GM12878 (cell line): ENCODE data around the gene LRP2BP. TPM values are rescaled to one million over a fixed set of nuclear protein-coding genes. Genes with fewer than 3 reads are reported as not detected.

Source experiments
- CREM ChIP-seq: IDR thresholded peaks from 2 replicates; pipeline ENCODE4 v1.6.1; 2014; ENCODE audit warnings: antibody characterized with exemption, low read depth
- EED ChIP-seq: sonication (generic); IDR thresholded peaks from 2 replicates; pipeline ENCODE4 v1.6.1; 2016; ENCODE audit warnings: antibody characterized with exemption, low read depth
- FOXM1 ChIP-seq: IDR thresholded peaks from 2 replicates; pipeline ENCODE4 v1.6.1; 2012; ENCODE audit warnings: low read depth, mild to moderate bottlenecking, inconsistent platforms, low read length, moderate library complexity
- HDAC6 ChIP-seq: fragments of 200-600 bp; sonication (generic); IDR thresholded peaks from one replicate; pipeline ENCODE4 v1.8.0; 2017; ENCODE audit warnings: antibody characterized with exemption; ENCODE audit not compliant: unreplicated experiment
- KLF5 ChIP-seq: fragments of 450-650 bp; IDR thresholded peaks from 2 replicates; pipeline ENCODE4 v1.6.1; 2014; ENCODE audit warnings: mild to moderate bottlenecking; ENCODE audit not compliant: partially characterized antibody
- MYC ChIP-seq: IDR thresholded peaks from 2 replicates; pipeline ENCODE4 v1.6.1; 2011; ENCODE audit warnings: mild to moderate bottlenecking, low read length, moderate library complexity, inconsistent platforms; ENCODE audit not compliant: insufficient read depth, insufficient replicate concordance, insufficient read length, severe bottlenecking
- NFYB ChIP-seq: IDR thresholded peaks from 2 replicates; pipeline ENCODE4 v1.6.1; 2011; ENCODE audit warnings: low read depth, mild to moderate bottlenecking, low read length, improper control_type of control experiment, moderate library complexity; ENCODE audit not compliant: insufficient read depth
- PAX5 ChIP-seq: IDR thresholded peaks from 2 replicates; pipeline ENCODE4 v1.6.1; 2011; ENCODE audit warnings: low read depth, low read length, borderline replicate concordance
- PAX8 ChIP-seq: fragments of 450-650 bp; IDR thresholded peaks from 2 replicates; pipeline ENCODE4 v1.6.1; 2017; ENCODE audit warnings: mild to moderate bottlenecking, moderate library complexity
- POLR2AphosphoS5 ChIP-seq: IDR thresholded peaks from 2 replicates; pipeline ENCODE4 v1.6.1; 2011; ENCODE audit warnings: mild to moderate bottlenecking, low read length, inconsistent platforms
- polyA plus RNA-seq, 11 experiments: library from polyadenylated mRNA; depleted of rRNA in 4 of 11; unstranded in 6 of 11; stranded (reverse) in 5 of 11; fragments of >200 nt; fragmentation: Nextera tagmentation in 4 of 11; fragmentation: Illumina TruSeq in 1 of 11; extraction: Ambion mirVana in 4 of 11; extraction: Trizol in 1 of 11; gene quantifications; 1 replicate in 1 of 11; 2 replicates in 10 of 11; pipeline versions ENCODE4 v1.2.1 to v1.2.3, GENCODE V29; 2011 to 2016; ENCODE audit warnings: inconsistent platforms in 2 of 11, missing spikeins in 2 of 11, low read depth in 1 of 11
- total RNA-seq, 4 experiments: library from RNA; depleted of rRNA in 3 of 4; stranded (reverse); fragments of >200 nt in 3 of 4; fragmentation: Illumina TruSeq in 1 of 4; extraction: Trizol in 1 of 4; gene quantifications; 2 replicates each; pipeline versions ENCODE4 v1.2.1 to v1.2.3, GENCODE V29; 2013 to 2021
- TF ChIP-seq, protein P1 (sequence below): IDR thresholded peaks from 2 replicates; pipeline ENCODE4 v1.6.1; 2012; ENCODE audit warnings: low read depth, low read length, improper control_type of control experiment
- TF ChIP-seq, protein P2 (sequence below): fragments of 450-650 bp; IDR thresholded peaks from 2 replicates; pipeline ENCODE4 v1.6.1; 2016; ENCODE audit warnings: mild to moderate bottlenecking
- TF ChIP-seq, protein P3 (sequence below): fragments of 450-650 bp; IDR thresholded peaks from 2 replicates; pipeline ENCODE4 v1.6.1; 2016; ENCODE audit warnings: mild to moderate bottlenecking
- TF ChIP-seq, protein P4 (sequence below): fragments of 450-650 bp; IDR thresholded peaks from 2 replicates; pipeline ENCODE4 v1.6.1; 2017; ENCODE audit warnings: mild to moderate bottlenecking, moderate library complexity
- TF ChIP-seq, protein P5 (sequence below), 3 experiments: IDR thresholded peaks in 2 of 3; conservative IDR thresholded peaks in 1 of 3; 2 replicates each; pipeline ENCODE4 v1.5.1; 2011; ENCODE audit warnings: low read depth in 3 of 3, low read length in 3 of 3, mild to moderate bottlenecking in 3 of 3, control low read depth in 2 of 3, moderate library complexity in 2 of 3, inconsistent platforms in 1 of 3, mixed read lengths in 1 of 3; ENCODE audit not compliant: control insufficient read depth in 2 of 3, insufficient read depth in 1 of 3; ENCODE audit errors: extremely low read depth in 1 of 3
- TF ChIP-seq, protein P6 (sequence below): IDR thresholded peaks from 2 replicates; pipeline ENCODE4 v1.6.1; 2011; ENCODE audit warnings: mild to moderate bottlenecking, low read depth, low read length, moderate library complexity; ENCODE audit not compliant: insufficient replicate concordance

Gene LRP2BP
- total and polyA plus RNA-seq, 10 of the 15 experiments (the other 5 are each of a cell fraction or from before 2014, with no cell fraction given): 0.27 to 5.2 (median 1.0) TPM

DNA sequence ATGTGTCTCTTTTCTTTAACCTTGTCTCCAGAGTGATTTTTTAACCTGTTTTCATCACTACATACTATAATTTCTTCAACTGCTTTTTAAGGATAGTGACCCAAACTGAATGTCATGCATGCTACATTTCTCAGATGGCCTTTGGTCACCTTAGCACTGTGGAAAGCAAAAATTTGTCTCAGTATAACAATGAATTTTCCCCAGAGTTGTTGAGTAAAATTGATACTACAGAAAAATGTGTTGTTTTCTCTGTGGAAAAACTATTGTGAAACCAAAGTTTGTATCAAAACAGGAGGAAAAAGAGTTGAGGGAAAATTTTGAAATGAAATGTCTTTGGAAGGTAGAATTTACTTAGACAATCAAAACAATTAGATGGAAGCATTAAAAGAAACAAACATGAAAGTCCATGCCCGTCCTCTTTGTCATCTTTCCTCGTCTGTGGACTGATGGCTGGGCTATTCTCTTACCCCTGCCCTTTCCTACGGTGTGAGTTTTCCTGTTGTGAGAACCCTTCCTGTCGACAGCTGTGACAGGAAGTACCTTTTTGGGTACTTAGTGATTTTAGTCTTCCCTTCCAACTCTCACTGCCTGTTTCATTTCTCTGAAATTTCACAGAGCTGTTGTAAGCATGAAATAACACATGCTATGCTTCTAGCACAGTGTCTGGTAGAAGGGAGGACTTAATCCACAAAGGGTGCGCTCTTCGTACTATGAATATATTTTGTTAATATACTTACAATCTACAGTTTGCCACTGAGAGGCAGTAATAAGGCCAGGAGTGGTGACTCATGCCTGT, 50.8 kb downstream of the LRP2BP start (continued):
- TF ChIP-seq, protein P1, sequence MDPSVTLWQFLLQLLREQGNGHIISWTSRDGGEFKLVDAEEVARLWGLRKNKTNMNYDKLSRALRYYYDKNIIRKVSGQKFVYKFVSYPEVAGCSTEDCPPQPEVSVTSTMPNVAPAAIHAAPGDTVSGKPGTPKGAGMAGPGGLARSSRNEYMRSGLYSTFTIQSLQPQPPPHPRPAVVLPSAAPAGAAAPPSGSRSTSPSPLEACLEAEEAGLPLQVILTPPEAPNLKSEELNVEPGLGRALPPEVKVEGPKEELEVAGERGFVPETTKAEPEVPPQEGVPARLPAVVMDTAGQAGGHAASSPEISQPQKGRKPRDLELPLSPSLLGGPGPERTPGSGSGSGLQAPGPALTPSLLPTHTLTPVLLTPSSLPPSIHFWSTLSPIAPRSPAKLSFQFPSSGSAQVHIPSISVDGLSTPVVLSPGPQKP: peak; percentile 76
- TF ChIP-seq, protein P2, sequence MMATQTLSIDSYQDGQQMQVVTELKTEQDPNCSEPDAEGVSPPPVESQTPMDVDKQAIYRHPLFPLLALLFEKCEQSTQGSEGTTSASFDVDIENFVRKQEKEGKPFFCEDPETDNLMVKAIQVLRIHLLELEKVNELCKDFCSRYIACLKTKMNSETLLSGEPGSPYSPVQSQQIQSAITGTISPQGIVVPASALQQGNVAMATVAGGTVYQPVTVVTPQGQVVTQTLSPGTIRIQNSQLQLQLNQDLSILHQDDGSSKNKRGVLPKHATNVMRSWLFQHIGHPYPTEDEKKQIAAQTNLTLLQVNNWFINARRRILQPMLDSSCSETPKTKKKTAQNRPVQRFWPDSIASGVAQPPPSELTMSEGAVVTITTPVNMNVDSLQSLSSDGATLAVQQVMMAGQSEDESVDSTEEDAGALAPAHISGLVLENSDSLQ: peak; percentile 11; the same call in 1 of the 2 replicates
- TF ChIP-seq PAX8: no peak
- TF ChIP-seq, protein P3, sequence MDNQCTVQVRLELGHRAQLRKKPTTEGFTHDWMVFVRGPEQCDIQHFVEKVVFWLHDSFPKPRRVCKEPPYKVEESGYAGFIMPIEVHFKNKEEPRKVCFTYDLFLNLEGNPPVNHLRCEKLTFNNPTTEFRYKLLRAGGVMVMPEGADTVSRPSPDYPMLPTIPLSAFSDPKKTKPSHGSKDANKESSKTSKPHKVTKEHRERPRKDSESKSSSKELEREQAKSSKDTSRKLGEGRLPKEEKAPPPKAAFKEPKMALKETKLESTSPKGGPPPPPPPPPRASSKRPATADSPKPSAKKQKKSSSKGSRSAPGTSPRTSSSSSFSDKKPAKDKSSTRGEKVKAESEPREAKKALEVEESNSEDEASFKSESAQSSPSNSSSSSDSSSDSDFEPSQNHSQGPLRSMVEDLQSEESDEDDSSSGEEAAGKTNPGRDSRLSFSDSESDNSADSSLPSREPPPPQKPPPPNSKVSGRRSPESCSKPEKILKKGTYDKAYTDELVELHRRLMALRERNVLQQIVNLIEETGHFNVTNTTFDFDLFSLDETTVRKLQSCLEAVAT: no peak
- TF ChIP-seq, protein P4, sequence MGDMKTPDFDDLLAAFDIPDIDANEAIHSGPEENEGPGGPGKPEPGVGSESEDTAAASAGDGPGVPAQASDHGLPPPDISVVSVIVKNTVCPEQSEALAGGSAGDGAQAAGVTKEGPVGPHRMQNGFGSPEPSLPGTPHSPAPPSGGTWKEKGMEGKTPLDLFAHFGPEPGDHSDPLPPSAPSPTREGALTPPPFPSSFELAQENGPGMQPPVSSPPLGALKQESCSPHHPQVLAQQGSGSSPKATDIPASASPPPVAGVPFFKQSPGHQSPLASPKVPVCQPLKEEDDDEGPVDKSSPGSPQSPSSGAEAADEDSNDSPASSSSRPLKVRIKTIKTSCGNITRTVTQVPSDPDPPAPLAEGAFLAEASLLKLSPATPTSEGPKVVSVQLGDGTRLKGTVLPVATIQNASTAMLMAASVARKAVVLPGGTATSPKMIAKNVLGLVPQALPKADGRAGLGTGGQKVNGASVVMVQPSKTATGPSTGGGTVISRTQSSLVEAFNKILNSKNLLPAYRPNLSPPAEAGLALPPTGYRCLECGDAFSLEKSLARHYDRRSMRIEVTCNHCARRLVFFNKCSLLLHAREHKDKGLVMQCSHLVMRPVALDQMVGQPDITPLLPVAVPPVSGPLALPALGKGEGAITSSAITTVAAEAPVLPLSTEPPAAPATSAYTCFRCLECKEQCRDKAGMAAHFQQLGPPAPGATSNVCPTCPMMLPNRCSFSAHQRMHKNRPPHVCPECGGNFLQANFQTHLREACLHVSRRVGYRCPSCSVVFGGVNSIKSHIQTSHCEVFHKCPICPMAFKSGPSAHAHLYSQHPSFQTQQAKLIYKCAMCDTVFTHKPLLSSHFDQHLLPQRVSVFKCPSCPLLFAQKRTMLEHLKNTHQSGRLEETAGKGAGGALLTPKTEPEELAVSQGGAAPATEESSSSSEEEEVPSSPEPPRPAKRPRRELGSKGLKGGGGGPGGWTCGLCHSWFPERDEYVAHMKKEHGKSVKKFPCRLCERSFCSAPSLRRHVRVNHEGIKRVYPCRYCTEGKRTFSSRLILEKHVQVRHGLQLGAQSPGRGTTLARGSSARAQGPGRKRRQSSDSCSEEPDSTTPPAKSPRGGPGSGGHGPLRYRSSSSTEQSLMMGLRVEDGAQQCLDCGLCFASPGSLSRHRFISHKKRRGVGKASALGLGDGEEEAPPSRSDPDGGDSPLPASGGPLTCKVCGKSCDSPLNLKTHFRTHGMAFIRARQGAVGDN: 0 out of 2 replicates have a peak, but pooled peaks have one; percentile 26
- peak; percentile 4 for TF ChIP-seq CREM
- peak; percentile 78; the same call in 1 of the 2 replicates for TF ChIP-seq FOXM1
- TF ChIP-seq KLF5: peak; percentile 32
- peak; percentile 22; the same call in 1 of the 2 replicates for TF ChIP-seq PAX5
- TF ChIP-seq HDAC6: no peak
- TF ChIP-seq NFYB: no peak
- TF ChIP-seq, protein P5, sequence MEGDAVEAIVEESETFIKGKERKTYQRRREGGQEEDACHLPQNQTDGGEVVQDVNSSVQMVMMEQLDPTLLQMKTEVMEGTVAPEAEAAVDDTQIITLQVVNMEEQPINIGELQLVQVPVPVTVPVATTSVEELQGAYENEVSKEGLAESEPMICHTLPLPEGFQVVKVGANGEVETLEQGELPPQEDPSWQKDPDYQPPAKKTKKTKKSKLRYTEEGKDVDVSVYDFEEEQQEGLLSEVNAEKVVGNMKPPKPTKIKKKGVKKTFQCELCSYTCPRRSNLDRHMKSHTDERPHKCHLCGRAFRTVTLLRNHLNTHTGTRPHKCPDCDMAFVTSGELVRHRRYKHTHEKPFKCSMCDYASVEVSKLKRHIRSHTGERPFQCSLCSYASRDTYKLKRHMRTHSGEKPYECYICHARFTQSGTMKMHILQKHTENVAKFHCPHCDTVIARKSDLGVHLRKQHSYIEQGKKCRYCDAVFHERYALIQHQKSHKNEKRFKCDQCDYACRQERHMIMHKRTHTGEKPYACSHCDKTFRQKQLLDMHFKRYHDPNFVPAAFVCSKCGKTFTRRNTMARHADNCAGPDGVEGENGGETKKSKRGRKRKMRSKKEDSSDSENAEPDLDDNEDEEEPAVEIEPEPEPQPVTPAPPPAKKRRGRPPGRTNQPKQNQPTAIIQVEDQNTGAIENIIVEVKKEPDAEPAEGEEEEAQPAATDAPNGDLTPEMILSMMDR (IDR thresholded peaks at IDR 0.05 in 2 of 3, conservative IDR thresholded peaks at IDR 0.05 in 1 of 3; ENCODE audit: control insufficient read depth in 2 of 3, extremely low read depth in 1 of 3, insufficient read depth in 1 of 3, low read depth in 3 of 3, low read length in 3 of 3): peak in 1 of 3 experiments; percentile 11; a peak in 1 of 6 replicates
- peak; percentile 42 for TF ChIP-seq POLR2AphosphoS5
- no peak for TF ChIP-seq MYC
- TF ChIP-seq EED: peak; percentile 93
- TF ChIP-seq, protein P6, sequence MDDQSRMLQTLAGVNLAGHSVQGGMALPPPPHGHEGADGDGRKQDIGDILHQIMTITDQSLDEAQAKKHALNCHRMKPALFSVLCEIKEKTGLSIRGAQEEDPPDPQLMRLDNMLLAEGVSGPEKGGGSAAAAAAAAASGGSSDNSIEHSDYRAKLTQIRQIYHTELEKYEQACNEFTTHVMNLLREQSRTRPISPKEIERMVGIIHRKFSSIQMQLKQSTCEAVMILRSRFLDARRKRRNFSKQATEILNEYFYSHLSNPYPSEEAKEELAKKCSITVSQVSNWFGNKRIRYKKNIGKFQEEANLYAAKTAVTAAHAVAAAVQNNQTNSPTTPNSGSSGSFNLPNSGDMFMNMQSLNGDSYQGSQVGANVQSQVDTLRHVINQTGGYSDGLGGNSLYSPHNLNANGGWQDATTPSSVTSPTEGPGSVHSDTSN: no peak
